Activated T-helper 9 cell treated with anti-CD3 and anti-CD28 coated beads, Interleukin-2, amount 50 U/mL, for 16 hours (primary cell): Measurements from ENCODE around the gene MRTFA.
"Not testable (repeated sequence)": the region's sequence is repeated elsewhere in the genome, so short reads cannot be mapped to it uniquely, and the experiment has no call there.

Experiments
- DNase-seq: peaks from one replicate; pipeline ENCODE4 v3.0.0-alpha.2; 2020; ENCODE audit warnings: low read depth

MRTFA gene

DNA sequence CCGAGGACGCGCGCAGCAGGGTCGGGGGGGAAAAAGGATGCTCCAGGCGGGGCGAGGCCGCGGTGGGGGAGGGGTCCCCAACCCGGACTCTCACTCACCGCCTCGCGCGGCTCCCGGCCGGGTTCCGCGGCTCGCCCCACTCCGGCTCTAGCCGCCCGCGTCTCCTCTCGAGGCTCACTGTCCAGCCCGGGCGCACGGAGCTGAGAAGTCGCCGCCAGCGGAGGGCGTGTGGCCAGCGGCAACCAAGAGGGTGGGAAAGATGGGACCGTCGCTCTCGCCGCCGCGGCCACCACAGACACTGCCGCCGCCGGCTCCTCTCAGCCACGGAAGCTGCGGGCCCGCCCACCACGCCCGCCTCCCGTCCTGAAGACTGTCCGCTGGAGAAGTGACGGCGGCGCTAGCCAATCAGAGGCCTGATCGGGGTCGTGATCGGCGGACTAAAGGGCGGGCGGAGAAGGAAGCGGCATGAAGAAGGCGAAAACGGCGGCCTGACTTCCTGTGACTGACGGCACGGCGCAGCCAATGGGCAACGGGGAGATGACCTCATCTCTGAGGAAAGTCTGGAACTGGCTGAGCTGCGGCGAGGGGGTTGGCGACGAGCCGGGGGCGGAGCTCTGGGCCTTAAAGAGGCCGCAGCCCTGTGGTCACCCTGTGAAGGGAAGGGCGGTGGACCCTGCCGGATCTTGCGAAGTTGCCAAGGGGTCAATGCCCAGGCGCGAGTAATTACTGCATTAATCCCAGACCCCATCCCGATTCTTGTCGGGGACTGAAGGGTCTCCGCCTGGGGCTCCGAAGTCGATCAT is at the start of gene MRTFA:
Gene MRTFA (minus strand): TSS at position 340 of the 803 bp plus-strand sequence.
- DNase-seq, result peak; percentile 100

DNA sequence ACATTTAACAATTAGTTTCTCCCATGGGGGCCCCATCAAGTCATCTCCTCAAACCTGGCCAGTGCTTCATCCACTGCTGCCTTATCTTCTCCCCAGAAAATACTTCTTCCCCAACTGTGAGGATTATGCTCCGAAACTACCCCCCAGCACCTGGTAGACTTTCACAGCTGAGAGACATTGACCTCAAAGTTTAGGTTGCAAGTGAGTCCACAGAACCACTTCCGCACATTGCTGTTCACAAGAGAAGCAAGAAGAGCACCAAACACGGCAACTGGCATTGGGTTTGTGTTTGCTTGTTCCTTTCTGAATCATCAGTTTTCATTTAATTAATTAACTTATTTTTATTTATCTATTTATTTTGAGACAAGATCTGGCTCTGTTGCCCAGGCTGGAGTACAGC is 48.9 kb upstream of the MRTFA start:
- no peak for DNase-seq

DNA sequence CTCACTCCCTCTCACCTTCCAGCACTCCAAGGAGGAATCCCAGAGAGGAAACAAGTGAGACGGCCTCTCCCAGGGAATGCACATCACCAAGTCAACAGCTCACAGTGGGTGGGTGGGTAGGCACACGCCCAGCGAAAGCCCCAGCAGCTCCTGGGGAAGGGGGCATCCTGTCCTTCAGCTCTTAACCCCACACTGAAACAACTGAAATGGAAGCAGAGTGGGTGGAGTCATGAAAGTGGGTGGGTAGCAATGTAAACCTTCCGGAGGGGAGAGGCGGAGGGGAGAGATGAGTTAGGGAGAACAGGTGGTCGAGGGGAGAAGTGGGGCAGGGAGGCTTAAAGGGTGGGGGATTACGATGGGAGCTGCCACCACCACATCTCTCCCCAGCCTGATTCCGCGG is 48.2 kb upstream of the MRTFA start:
- DNase-seq, result no peak

DNA sequence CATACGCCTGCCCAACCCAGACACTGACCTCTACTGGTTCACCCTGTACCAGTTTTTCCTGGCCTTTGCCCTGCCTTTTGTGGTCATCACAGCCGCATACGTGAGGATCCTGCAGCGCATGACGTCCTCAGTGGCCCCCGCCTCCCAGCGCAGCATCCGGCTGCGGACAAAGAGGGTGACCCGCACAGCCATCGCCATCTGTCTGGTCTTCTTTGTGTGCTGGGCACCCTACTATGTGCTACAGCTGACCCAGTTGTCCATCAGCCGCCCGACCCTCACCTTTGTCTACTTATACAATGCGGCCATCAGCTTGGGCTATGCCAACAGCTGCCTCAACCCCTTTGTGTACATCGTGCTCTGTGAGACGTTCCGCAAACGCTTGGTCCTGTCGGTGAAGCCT is 44.9 kb upstream of the MRTFA start:
- no peak for DNase-seq

DNA sequence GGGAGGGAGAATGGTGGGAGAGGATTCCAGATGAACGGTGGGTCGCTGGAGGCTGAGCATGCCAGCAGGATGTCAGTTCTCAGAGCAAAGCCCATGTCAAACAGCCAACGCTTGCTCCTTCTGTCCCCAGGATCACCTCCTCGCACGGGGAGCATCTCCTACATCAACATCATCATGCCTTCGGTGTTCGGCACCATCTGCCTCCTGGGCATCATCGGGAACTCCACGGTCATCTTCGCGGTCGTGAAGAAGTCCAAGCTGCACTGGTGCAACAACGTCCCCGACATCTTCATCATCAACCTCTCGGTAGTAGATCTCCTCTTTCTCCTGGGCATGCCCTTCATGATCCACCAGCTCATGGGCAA is 44.3 kb upstream of the MRTFA start:
- DNase-seq, result no peak

DNA sequence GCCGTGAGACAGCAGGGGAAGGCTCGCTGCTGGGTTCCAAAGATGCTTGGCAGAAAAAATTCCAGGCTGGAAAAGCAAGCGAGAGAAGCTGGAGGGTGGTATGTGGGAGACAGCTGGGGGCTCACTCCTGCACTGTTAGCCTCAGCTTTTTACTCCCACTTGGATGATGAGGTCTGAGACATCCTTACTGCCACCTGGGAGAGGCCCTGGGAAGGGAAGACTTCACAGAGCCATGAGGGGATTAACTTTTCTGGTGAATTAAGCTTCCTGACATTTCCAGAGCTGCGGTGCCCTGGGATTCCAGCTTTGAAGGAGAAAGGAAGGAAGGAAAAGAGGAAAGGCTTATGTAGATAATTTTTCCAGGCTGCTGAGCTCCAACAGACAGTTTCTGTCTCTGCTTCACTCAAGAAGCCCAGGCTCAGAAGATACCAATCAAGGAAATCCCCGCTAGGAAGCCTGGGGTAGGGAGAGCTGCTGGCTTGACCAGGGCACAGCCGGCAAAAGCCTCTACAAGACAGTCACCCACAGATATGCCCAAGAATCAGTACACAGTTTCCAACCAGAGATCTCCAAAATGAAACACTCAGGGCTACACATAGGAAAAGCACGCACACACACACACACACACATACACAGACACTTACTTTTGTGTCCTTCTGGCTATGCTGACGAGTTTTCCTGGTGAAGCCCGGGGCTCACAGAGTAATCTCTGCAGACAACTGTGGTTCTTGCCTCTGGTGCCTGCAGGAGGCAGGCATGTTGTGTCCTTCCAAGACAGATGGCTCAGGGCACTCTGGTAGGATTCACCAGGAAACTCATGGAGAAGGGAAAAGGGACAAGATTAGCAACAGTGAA is 43.7 kb upstream of the MRTFA start:
- no peak for DNase-seq

DNA sequence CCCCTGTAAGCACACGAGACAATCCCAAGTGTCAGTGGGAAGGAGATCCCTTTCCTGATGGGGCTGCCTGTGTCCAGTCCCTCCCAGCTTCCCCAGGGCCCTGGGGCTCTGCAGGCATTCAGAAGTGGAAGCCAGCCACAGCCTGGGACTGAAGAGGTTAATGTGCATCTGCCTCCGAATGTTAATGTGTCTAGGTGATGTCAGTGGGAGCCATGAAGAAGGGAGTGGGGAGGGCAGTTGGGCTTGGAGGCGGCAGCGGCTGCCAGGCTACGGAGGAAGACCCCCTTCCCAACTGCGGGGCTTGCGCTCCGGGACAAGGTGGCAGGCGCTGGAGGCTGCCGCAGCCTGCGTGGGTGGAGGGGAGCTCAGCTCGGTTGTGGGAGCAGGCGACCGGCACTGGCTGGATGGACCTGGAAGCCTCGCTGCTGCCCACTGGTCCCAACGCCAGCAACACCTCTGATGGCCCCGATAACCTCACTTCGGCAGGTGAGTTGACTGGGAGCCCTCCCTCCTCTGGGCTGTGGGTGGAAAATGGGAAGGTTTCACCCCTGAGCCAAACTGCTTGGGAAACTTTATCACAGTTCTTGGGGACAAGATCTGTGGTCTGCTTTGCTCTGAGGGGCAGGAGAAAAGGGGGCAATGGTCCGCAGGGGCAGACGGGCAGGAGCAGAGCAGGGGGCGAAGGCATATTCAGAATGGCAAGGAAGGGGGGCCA is 42.9 kb upstream of the MRTFA start, which contains the start of gene MCHR1:
Gene MCHR1 (plus strand): TSS at position 236 of the 715 bp plus-strand sequence. CDS start 169 bp downstream, at position 405.
- DNase-seq, result no peak

DNA sequence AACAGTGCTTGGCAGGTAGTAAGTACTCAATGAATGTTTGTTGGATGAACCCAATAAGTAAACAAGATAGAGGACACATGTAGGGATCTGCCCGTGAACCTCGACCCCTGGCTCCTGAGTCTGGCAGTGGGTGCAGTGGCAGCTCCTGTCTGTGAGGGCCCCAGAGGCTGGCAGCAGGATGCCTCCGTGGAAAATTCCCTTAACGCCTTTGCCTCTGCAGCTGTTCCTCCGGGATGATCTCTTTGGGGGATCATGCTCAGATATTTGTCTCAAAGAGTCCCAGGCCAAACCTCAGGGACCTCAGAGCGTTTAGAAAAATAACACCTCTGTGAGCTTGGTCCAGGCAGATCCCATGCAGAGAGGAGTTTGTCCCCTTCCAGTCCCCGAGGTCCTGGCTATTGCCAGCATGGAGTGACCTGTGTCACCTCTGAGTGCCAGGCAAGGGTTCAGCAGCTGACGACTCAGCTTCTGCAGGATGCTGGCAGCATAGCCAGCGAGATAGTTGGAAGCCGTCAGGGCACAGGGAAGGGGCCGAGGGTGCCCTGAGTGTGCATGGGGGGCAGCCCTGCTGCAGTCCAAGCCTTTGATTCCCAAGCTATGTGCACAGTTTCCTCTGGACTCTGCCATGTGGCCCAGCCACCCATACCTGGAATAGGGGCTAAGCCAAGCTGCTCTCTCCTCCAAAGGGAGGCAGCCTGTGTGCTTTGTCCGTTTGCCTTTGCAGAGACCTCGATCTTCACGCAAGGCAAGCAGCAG is 42.2 kb upstream of the MRTFA start:
- no peak for DNase-seq

DNA sequence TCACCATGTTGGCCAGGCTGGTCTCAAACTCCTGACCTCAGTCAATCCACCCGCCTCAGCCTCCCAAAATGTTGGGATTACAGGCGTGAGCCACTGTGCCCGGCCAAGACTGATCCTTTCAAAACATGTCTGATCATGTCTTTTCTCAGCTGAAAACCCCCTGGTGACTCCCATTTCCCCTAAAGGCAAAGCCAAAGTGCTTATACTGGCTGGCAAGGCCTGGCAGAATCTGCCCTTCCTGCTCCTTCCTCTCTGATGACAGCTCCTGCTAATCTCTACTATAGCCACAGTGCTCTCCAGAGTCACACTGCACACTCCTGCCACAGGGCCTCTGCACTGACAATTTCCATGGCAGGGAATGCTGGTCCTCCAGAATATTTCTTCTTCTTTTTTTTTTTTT is 40.1 kb upstream of the MRTFA start:
- no peak for DNase-seq

DNA sequence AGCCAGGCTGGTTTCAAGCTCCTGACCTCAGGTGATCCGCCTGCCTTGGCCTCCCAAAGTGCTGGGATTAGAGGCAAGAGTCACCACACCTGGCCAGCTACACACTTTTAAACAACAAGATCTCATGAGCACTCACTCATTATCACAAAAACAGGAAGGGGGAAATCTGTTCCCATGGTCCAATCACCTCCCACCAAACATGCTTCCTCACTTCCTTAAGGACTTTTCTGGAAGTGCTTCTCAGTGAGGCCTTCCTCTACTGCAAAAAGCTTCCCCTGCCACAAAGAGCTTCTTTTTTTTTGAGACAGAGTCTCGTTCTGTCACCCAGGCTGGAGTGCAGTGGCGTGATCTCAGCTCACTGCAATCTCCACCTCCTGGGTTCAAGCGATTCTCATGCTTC is 39.6 kb upstream of the MRTFA start:
- not testable (repeated sequence) for DNase-seq

DNA sequence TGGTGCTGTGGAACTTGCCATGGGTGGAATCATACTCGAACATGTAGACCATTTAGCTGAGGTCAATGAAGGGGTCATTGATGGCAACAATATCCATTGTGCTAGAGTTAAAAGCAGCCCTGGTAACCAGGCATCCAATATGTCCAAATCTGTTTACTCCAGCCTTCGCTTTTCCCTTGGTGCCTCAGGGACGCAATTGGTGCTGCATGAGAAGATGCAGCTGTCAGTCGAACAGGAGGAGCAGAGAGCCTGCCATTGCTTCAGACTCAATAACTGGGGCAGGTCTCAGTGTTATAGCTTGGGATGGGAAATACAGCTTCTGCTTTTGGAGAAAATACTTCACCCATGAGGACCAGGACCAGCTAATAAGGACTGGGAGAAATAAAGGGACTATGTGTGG is 37.8 kb upstream of the MRTFA start:
- no peak for DNase-seq

DNA sequence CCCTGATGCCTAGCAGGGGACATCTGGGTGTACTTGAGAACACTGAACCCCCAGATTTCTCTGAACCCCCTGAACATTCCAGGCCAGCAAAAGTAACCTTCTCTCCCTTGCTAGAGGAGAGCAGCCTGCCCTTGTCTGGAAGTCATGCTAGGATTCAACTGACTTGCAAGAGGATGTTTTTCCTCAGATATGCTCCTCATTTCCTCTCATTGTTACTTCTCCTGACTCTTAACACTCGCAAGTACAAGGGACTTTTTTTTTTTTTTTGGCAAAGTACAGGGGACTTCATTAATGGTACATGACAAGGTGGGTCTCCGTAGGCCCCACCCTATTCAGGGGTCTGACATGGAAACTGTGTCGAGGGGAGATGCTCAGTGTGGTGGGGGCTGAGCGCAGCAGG is 36.5 kb upstream of the MRTFA start:
- DNase-seq, result no peak

DNA sequence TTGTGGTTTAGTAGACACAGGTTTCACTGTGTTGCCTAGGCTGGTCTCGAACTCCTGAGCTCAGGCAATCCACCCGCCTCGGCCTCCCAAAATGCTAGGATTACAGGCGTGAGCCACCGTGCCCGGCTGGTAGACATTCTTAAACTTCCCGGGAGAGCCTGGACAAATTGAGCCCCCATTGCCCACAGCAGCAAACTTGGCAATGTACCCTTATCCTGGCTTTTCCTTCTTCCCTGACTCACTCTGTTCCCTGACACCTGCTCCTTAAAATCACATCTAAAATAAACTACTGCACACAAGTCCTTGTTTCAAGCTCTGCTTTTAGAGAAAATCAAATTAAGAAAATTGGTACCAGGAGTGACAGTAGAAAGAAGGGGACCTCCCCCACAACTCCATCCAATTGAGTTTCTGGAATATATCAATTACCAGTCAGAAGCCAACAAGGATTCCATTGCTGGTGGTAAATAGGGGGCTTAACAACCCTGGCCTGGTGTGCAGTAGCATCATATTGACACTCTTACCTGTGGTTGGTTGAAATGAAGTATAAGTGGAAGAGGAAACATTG is 35.4 kb upstream of the MRTFA start:
- no peak for DNase-seq

DNA sequence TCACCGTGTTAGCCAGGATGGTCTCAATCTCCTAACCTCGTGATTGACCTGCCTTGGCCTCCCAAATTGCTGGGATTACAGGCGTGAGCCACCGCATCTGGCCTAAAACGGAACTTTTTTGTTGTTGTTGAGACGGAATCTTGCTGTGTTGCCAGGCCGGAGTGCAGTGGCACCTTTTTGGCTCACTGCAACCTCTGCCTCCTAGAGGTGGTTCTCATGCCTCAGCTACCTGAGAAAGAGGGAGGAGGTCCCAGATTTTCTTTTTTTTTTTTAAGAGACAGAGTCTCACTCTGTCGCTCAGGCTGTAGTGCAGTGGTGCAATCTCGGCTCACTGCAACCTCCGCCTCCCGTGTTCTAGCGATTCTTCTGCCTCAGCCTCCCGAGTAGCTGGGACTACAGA is 34.9 kb upstream of the MRTFA start:
- no peak for DNase-seq

DNA sequence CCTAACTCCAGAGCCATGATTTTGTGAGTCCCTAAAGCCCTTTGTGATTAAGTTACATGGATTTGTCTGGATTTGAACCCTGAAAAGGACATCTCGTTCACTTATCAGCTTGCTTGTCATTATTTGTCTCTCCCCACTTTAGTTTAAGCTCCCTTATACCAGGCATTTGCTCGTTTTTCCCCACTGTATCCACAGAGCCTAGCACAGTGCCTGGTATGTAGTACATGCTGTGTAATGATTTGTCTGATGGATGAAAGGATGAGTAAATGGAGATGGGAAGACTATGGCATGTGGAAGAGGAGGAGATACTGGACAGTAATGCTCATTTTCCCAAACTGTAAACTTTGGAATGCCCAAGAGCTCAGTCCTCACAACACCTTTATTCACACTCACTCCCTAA is 33.5 kb upstream of the MRTFA start:
- DNase-seq, result no peak

DNA sequence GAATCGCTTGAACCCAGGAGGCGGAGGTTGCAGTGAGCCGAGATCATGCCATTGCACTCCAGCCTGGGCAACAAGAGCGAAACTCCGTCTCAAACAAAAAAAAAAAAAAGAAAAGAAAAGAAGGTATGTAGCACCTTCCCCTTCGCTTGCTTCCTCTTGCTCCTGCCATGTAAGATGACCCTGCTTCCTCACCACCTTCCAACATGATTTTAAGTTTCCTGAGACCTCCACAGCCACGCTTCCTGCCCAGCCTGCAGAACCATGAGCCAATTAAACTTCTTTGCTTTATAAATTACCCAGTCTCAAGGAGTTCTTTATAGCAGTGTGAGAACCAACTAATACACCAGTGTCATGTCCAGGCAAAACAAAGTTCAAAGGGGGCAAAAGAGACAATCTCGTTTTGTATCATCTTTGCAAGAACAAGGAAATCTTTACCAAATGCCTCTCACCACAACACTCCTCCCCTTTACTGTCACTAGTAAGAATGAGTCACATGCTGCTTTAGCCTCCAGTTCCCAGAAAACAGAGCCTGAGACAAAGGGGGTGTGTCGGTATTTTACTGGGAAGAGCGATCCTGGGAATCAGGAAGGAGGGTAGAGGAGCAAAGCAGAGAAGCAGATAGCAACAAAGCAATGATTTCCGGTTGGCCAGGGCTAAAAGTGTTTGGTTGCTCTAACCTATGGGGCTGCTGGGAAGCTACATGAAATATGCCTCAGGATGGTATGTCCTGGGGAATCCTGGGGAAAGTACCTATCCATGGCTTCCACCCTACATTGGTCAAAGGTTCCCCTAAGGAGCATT is 32.3 kb upstream of the MRTFA start:
- no peak for DNase-seq

DNA sequence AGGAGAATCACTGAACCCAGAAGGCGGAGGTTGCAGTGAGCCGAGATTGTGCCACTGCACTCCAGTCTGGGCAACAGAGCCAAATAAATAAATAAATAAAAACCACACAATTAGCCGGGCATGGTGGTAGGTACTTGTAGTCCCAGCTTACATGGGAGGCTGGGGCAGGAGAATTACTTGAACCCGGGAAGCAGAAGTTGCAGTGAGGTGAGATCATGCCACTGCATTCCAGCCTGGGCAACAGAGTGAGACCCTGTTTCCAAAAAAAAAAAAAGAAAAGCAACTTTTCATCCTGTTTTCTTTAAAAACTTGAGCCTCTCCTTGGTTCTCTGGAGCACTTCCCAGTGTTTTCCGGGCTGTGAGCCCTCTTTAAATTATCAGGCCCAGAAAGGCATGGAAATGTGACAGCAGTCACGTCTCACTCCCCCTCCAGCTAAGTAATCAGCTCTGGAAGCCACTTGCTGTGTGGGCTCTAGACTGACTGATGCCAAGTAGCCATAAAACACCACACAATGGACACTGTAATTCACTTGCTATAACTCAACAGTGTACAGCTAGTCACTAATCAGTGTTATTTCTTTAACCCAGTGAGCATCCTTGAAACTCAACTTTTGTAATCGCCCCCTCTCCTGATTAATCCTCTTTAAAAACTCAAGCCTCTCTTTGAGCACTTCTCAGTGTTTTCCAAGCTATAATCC is 29.8 kb upstream of the MRTFA start:
- no peak for DNase-seq

DNA sequence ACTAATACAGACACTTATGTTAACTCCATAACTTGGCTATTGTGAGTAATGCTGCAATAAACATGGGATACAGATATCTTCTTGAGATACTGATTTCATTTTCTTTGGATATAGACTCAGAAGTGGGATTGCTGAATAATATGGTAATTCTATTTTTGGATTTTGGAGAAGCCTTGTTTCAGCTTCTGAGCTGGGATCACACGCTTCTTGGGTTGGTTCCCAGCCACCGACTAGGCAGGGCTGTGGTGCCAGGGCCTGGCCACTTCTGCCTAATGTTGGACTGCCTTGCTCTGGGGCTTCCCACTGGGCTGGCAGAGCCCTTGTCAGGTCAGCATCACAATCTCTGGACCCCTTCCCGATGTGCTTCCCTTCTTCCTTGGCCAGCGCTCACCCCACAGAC is 28.8 kb upstream of the MRTFA start:
- no peak for DNase-seq

DNA sequence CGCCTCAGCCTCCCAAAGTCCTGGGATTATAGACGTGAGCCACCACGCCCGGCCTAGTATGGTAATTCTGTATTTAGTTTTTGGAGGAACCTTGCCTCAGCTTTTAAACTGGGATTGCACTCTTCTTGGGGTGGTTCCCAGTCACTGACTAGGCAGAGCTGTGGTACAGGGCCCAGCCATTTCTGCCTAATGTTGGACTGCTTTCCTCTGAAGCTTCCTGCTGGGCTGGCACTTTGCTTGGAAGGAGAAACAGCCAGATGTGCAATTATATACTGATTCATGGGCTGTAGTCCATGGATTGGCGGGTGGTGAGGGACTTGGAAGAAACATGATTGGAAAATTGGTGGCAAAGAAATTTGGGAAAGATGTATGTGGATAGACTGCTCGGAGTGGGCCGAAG is 25.2 kb upstream of the MRTFA start:
- no peak for DNase-seq

DNA sequence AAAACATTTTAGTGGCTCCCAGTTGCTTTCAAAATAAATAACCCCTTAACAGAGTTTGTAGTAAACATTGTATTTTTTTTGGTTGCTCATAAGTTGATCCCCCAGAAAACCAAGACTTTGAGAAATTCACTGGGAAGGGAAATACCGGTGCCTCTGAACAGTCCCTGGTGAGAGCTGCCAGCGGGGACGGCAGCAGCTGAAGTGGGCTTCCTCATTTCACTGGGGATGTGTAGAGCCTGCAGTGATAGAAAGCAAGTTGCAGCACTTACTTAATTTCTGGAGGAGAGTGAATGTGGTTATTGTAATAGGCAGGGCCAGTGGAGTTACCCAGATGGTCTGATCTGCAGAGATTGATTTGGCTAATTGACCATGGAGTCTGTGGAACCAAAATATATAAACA is 24.2 kb upstream of the MRTFA start:
- no peak for DNase-seq
